IMR-90 (cell line): ENCODE results near the gene RBM7. TPM values are rescaled to one million over a fixed set of nuclear protein-coding genes. Genes with fewer than 3 reads are reported as not detected.

Experiments
- ATAC-seq: fragments of 200-7000 bp; cut with Tn5 transposase; 2 replicates; pipeline ENCODE4 v1.9.1; 2020; ENCODE audit warnings: low read depth, mild to moderate bottlenecking, moderate library complexity
- BruUV-seq: library from RNA; stranded (reverse); fragments of 400-500 nt; replicated peaks from 2 replicates; lab custom pipeline; 2021; lab: Mats Ljungman, UMichigan
- CTCF ChIA-PET: fragments of 300-600 bp; formaldehyde crosslinking; extraction: SDS; loops from one replicate; lab custom pipeline; 2021; ENCODE audit warnings: antibody characterized with exemption; lab: Yijun Ruan, JAX
- POLR2A ChIA-PET: fragments of 300-600 bp; sonication (Branson Sonifier 250); formaldehyde crosslinking; loops from one replicate; lab custom pipeline; 2022; ENCODE audit warnings: antibody characterized with exemption; ENCODE audit not compliant: unreplicated experiment; lab: Charles Lee
- DNase-seq: peaks from one replicate; pipeline ENCODE4 v3.0.0; 2013
- H2AFZ ChIP-seq: replicated peaks from 2 replicates; pipeline ENCODE3; 2013; ENCODE audit warnings: low read length, mild to moderate bottlenecking; ENCODE audit not compliant: poor library complexity
- H2AK5ac ChIP-seq: 2 replicates; pipeline ENCODE4 v1.6.1; 2013; ENCODE audit warnings: low read depth, low read length, inconsistent platforms
- H2AK9ac ChIP-seq: replicated peaks from 2 replicates; pipeline ENCODE3; 2013; ENCODE audit warnings: mild to moderate bottlenecking, low read depth, low read length, moderate library complexity; ENCODE audit not compliant: poor library complexity
- H2BK120ac ChIP-seq: 2 replicates; pipeline ENCODE4 v1.6.1; 2013; ENCODE audit warnings: low read depth, low read length, inconsistent platforms
- H2BK15ac ChIP-seq: 3 replicates; pipeline ENCODE4 v1.6.1; 2013; ENCODE audit warnings: low read depth, low read length, inconsistent platforms
- H2BK20ac ChIP-seq: 2 replicates; pipeline ENCODE4 v1.6.1; 2013; ENCODE audit warnings: low read depth, mild to moderate bottlenecking, inconsistent platforms, low read length, moderate library complexity
- H2BK5ac ChIP-seq: 2 replicates; pipeline ENCODE4 v1.6.1; 2013; ENCODE audit warnings: mild to moderate bottlenecking, low read depth, low read length, inconsistent platforms; ENCODE audit not compliant: poor library complexity, severe bottlenecking
- H3K14ac ChIP-seq: replicated peaks from 2 replicates; pipeline ENCODE4 v1.6.1; 2013; ENCODE audit warnings: low read depth, low read length, inconsistent platforms
- H3K18ac ChIP-seq: 2 replicates; pipeline ENCODE4 v1.6.1; 2013; ENCODE audit warnings: low read depth, low read length, control low read depth
- H3K23ac ChIP-seq: 2 replicates; pipeline ENCODE4 v1.6.1; 2013; ENCODE audit warnings: low read depth, low read length, inconsistent platforms
- H3K27ac ChIP-seq: 2 replicates; pipeline ENCODE4 v1.5.1; 2013; ENCODE audit warnings: mild to moderate bottlenecking, control low read depth, low read length; ENCODE audit not compliant: insufficient read depth
- H3K27me3 ChIP-seq: 2 replicates; pipeline ENCODE4 v1.6.1; 2013; ENCODE audit warnings: low read length; ENCODE audit not compliant: control insufficient read depth, insufficient read depth
- H3K36me3 ChIP-seq: 2 replicates; pipeline ENCODE4 v1.6.1; 2013; ENCODE audit warnings: low read length, mixed read lengths; ENCODE audit not compliant: control insufficient read depth, insufficient read depth
- H3K4ac ChIP-seq: 2 replicates; pipeline ENCODE4 v1.6.1; 2013; ENCODE audit warnings: low read depth, low read length, inconsistent platforms
- H3K4me1 ChIP-seq: 2 replicates; pipeline ENCODE4 v1.6.1; 2013; ENCODE audit warnings: low read length, mixed read lengths; ENCODE audit not compliant: control insufficient read depth, insufficient read depth
- H3K4me2 ChIP-seq: 2 replicates; pipeline ENCODE4 v1.6.1; 2013; ENCODE audit warnings: low read depth, mild to moderate bottlenecking, control low read depth, low read length, moderate library complexity
- H3K4me3 ChIP-seq: 2 replicates; pipeline ENCODE4 v1.5.1; 2013; ENCODE audit warnings: low read depth, mild to moderate bottlenecking, control low read depth, low read length, moderate library complexity; ENCODE audit not compliant: insufficient read depth
- H3K56ac ChIP-seq: 2 replicates; pipeline ENCODE4 v1.6.1; 2013; ENCODE audit warnings: low read length, inconsistent platforms; ENCODE audit not compliant: insufficient read depth; ENCODE audit errors: extremely low read depth
- H3K79me1 ChIP-seq, 2 experiments: 2 replicates each; pipeline ENCODE4 v1.6.1; 2013; ENCODE audit warnings: low read length in 2 of 2, inconsistent platforms in 1 of 2, low read depth in 1 of 2
- H3K9ac ChIP-seq: 2 replicates; pipeline ENCODE4 v1.6.1; 2013; ENCODE audit warnings: low read depth, low read length, control low read depth
- H3K9me1 ChIP-seq: 2 replicates; pipeline ENCODE4 v1.6.1; 2013; ENCODE audit warnings: low read length, inconsistent platforms; ENCODE audit not compliant: insufficient read depth
- H3K9me3 ChIP-seq: 2 replicates; pipeline ENCODE4 v1.6.1; 2013; ENCODE audit warnings: low read length; ENCODE audit not compliant: control insufficient read depth, insufficient read depth
- H4K20me1 ChIP-seq: 2 replicates; pipeline ENCODE4 v1.6.1; 2013; ENCODE audit warnings: low read length, inconsistent platforms; ENCODE audit not compliant: insufficient read depth
- H4K5ac ChIP-seq: 2 replicates; pipeline ENCODE4 v1.6.1; 2013; ENCODE audit warnings: mild to moderate bottlenecking, low read depth, low read length, control low read depth
- H4K8ac ChIP-seq, 2 experiments: 2 replicates each; pipeline ENCODE4 v1.6.1; 2013; ENCODE audit warnings: low read depth in 2 of 2, low read length in 2 of 2, control low read depth in 1 of 2, inconsistent platforms in 1 of 2
- H4K91ac ChIP-seq: 2 replicates; pipeline ENCODE4 v1.6.1; 2013; ENCODE audit warnings: low read depth, low read length, inconsistent platforms; ENCODE audit not compliant: insufficient read depth
- BHLHE40 ChIP-seq: fragments of 150-350 bp; IDR thresholded peaks from 2 replicates; pipeline ENCODE4 v1.6.1; 2016; ENCODE audit warnings: mild to moderate bottlenecking, low read depth, low read length
- MAFK ChIP-seq: IDR thresholded peaks from 2 replicates; pipeline ENCODE4 v1.6.1; 2012; ENCODE audit warnings: low read depth, low read length, improper control_type of control experiment
- MAZ ChIP-seq: IDR thresholded peaks from 2 replicates; pipeline ENCODE4 v1.6.1; 2012; ENCODE audit warnings: low read depth, mild to moderate bottlenecking, low read length, improper control_type of control experiment, moderate library complexity, borderline replicate concordance
- MXI1 ChIP-seq: IDR thresholded peaks from 2 replicates; pipeline ENCODE4 v1.6.1; 2012; ENCODE audit warnings: low read depth, mild to moderate bottlenecking, low read length, moderate library complexity, borderline replicate concordance
- POLR2A ChIP-seq: IDR thresholded peaks from 2 replicates; pipeline ENCODE4 v1.6.1; 2012; ENCODE audit warnings: mild to moderate bottlenecking, low read depth, low read length
- RAD21 ChIP-seq: IDR thresholded peaks from 2 replicates; pipeline ENCODE4 v1.6.1; 2012; ENCODE audit warnings: low read length, improper control_type of control experiment
- RCOR1 ChIP-seq: IDR thresholded peaks from 2 replicates; pipeline ENCODE4 v1.6.1; 2012; ENCODE audit warnings: mild to moderate bottlenecking, low read length, improper control_type of control experiment; ENCODE audit not compliant: insufficient replicate concordance
- RFX5 ChIP-seq: IDR thresholded peaks from 2 replicates; pipeline ENCODE4 v1.8.0; 2012; ENCODE audit warnings: low read depth, mild to moderate bottlenecking, low read length, moderate library complexity
- dilution Hi-C: fragments of 300-500 bp; cut with HindIII; formaldehyde crosslinking; loops from one replicate; pipeline ENCODE4 v1.14.3; 2018; ENCODE audit warnings: low sequenced_read_pairs; ENCODE audit not compliant: unreplicated experiment
- in situ Hi-C: fragments of 300-500 bp; cut with MboI; formaldehyde crosslinking; loops from 3 replicates; pipeline ENCODE4 v1.14.3; 2019; ENCODE audit warnings: low sequenced_read_pairs, inconsistent platforms, mixed read lengths
- intact Hi-C: fragments of 100-400 bp; cut with micrococcal nuclease; formaldehyde crosslinking; loops from 2 replicates; pipeline ENCODE4 v1.10.0; 2022
- polyA plus RNA-seq, 3 experiments: library from polyadenylated mRNA; depleted of rRNA; stranded (reverse); fragments of >200 nt; gene quantifications; 2 replicates each; pipeline ENCODE4 v1.2.3, GENCODE V29; 2012; ENCODE audit warnings: low replicate concordance in 1 of 3
- total RNA-seq: library from RNA; depleted of rRNA; stranded (reverse); fragments of >200 nt; gene quantifications from 2 replicates; pipeline ENCODE4 v1.2.3, GENCODE V29; 2012
- TF ChIP-seq, protein P1 (sequence below): fragments of 150-350 bp; IDR thresholded peaks from 2 replicates; pipeline ENCODE4 v1.6.1; 2016; ENCODE audit warnings: low read depth, mild to moderate bottlenecking, low read length, moderate library complexity, borderline replicate concordance

RBM7 gene
- total and polyA plus RNA-seq, 2 of the 4 experiments (the other 2 are of a cell fraction): 27.8 to 111 TPM

DNA sequence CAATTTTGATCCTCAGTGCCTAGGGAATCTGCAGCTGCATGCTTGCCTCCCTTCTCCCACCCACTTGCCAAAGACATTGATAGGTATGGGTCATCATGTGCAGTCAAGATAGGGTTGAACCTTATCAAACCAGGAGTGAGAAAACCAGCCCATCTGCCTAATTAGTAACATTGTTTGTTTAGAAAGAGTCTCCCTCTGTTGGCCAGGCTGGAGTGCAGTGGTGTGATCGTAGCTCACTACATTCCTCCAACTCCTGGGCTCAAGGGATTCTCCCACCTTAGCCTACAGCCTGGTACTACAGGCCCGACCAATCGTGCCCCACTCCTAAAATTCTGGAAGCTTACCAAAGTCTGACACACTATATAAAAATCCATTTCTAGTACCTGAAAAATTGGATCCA, 4.7 kb upstream of the RBM7 start (continued):
- no peak for TF ChIP-seq POLR2A
- TF ChIP-seq MAFK: no peak
- TF ChIP-seq MXI1: no peak

DNA sequence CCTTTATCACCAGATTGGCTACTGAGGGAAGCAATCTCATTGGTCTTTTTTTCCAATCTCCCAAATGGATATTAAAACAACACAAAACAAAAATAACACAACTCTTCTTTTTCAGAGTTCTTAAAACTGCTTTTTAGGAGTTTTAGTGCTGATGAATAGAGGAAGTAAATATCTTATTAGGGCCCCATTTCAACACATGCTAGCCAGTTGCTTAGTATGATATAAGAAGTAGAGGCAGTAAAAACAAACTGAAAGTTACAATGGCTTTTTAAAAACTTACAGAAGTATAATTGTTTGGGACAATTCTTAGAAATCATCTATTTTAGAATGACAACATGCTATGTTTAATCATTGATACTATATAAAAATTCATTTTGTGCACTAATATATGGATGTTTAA, 3.5 kb upstream of the RBM7 start:
- Histone ChIP-seq H2BK20ac (no peak overlapping the region), H4K8ac (no peak overlapping the region), H2BK5ac (peak overlapping the region; percentile 90), H3K56ac (no peak overlapping the region), H3K14ac (no peak overlapping the region), H2BK120ac (no peak overlapping the region), H2AFZ (no peak overlapping the region), H3K4ac (no peak overlapping the region), H3K9me1 (0 out of 2 replicates have a peak, but pooled peaks cover 3% of the 10 kb centered on the region), H3K79me1 (peaks cover 5 to 9% of the 10 kb centered on the region in 2 experiments; a peak in 3 of 4 replicates), H2BK15ac (no peak overlapping the region), H3K18ac (no peak overlapping the region), H3K4me1 (peaks cover 4% of the 10 kb centered on the region; the same call in 1 of the 2 replicates), H3K27me3 (no peaks in the 10 kb centered on the region), H3K4me2 (no peak overlapping the region), H3K9ac (no peak overlapping the region), H4K5ac (no peak overlapping the region), H4K91ac (no peak overlapping the region), H3K4me3 (no peak overlapping the region), H4K20me1 (no peaks in the 10 kb centered on the region), H3K27ac (no peak overlapping the region), H3K36me3 (no peaks in the 10 kb centered on the region), H3K23ac (no peak overlapping the region), H2AK9ac (no peak overlapping the region), H3K9me3 (no peaks in the 10 kb centered on the region), H2AK5ac (no peak overlapping the region)
- DNase-seq: no peak
- ATAC-seq: no peak
- CTCF ChIA-PET: interaction anchor here (1.0 kb wide), 1 partner anchor 49 kb away, joined by 4 read pairs; no protein-coding TSS in a partner anchor
- TF ChIP-seq BHLHE40: no peak
- no peak for TF ChIP-seq RFX5
- TF ChIP-seq RCOR1: no peak
- no peak for TF ChIP-seq RAD21
- TF ChIP-seq MAZ: no peak
- TF ChIP-seq, protein P1, sequence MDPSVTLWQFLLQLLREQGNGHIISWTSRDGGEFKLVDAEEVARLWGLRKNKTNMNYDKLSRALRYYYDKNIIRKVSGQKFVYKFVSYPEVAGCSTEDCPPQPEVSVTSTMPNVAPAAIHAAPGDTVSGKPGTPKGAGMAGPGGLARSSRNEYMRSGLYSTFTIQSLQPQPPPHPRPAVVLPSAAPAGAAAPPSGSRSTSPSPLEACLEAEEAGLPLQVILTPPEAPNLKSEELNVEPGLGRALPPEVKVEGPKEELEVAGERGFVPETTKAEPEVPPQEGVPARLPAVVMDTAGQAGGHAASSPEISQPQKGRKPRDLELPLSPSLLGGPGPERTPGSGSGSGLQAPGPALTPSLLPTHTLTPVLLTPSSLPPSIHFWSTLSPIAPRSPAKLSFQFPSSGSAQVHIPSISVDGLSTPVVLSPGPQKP: no peak
- TF ChIP-seq MAFK: no peak
- in situ Hi-C loops (loop anchor here (5.0 kb wide), 1 partner anchor 45 kb away; no protein-coding TSS in a partner anchor), dilution Hi-C loops (no loop called here), intact Hi-C loops (no loop called here)
- no TSS peak for BruUV-seq
- POLR2A ChIA-PET: no interaction called here
